Measurements from ENCODE around the gene WDR90. TPM values are rescaled to one million over a fixed set of nuclear protein-coding genes. Genes with fewer than 3 reads are reported as not detected.

Gene WDR90
- polyA plus RNA-seq, 1 donor from 2014 or later = 32.1 TPM

DNA sequence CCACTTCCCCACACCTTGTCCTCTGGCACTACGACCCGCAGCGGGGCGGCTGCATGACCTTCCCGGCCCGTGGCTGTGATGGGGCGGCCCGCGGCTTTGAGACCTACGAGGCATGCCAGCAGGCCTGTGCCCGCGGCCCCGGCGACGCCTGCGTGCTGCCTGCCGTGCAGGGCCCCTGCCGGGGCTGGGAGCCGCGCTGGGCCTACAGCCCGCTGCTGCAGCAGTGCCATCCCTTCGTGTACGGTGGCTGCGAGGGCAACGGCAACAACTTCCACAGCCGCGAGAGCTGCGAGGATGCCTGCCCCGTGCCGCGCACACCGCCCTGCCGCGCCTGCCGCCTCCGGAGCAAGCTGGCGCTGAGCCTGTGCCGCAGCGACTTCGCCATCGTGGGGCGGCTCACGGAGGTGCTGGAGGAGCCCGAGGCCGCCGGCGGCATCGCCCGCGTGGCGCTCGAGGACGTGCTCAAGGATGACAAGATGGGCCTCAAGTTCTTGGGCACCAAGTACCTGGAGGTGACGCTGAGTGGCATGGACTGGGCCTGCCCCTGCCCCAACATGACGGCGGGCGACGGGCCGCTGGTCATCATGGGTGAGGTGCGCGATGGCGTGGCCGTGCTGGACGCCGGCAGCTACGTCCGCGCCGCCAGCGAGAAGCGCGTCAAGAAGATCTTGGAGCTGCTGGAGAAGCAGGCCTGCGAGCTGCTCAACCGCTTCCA, 15.7 kb upstream of the WDR90 start:
- no peak for TF ChIP-seq TAF1 (IDR thresholded peaks at IDR 0.05; ENCODE audit: low read depth)
- TF ChIP-seq RAD21 (conservative IDR thresholded peaks at IDR 0.05) = no peak
- TF ChIP-seq, protein P1, sequence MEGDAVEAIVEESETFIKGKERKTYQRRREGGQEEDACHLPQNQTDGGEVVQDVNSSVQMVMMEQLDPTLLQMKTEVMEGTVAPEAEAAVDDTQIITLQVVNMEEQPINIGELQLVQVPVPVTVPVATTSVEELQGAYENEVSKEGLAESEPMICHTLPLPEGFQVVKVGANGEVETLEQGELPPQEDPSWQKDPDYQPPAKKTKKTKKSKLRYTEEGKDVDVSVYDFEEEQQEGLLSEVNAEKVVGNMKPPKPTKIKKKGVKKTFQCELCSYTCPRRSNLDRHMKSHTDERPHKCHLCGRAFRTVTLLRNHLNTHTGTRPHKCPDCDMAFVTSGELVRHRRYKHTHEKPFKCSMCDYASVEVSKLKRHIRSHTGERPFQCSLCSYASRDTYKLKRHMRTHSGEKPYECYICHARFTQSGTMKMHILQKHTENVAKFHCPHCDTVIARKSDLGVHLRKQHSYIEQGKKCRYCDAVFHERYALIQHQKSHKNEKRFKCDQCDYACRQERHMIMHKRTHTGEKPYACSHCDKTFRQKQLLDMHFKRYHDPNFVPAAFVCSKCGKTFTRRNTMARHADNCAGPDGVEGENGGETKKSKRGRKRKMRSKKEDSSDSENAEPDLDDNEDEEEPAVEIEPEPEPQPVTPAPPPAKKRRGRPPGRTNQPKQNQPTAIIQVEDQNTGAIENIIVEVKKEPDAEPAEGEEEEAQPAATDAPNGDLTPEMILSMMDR (IDR thresholded peaks at IDR 0.05; ENCODE audit: poor library complexity, severe bottlenecking) = no peak
- Histone ChIP-seq H3K4me3 (ENCODE audit: low read length) (no peak overlapping the region), H3K27ac (ENCODE audit: low read length) (no peak overlapping the region), H4K20me1 (ENCODE audit: insufficient read depth) (no peaks in the 10 kb centered on the region), H3K27me3 (ENCODE audit: insufficient read depth, low read depth, low read length) (no peaks in the 10 kb centered on the region), H3K79me2 (replicated peaks; ENCODE audit: insufficient read depth, low read length) (no peaks in the 10 kb centered on the region), H3F3A (ENCODE audit: insufficient read depth, low read length, poor library complexity, severe bottlenecking) (no peaks in the 10 kb centered on the region), H2AFZ (ENCODE audit: low read depth, low read length) (no peak overlapping the region), H3K4me2 (ENCODE audit: low read length) (no peak overlapping the region), H3K9me2 (ENCODE audit: insufficient read depth, low read length) (no peaks in the 10 kb centered on the region), H3K9ac (ENCODE audit: low read length) (no peak overlapping the region), H3K9me3 (ENCODE audit: low read length) (no peaks in the 10 kb centered on the region), H3K36me3 (ENCODE audit: insufficient read depth, low read length) (no peaks in the 10 kb centered on the region)

DNA sequence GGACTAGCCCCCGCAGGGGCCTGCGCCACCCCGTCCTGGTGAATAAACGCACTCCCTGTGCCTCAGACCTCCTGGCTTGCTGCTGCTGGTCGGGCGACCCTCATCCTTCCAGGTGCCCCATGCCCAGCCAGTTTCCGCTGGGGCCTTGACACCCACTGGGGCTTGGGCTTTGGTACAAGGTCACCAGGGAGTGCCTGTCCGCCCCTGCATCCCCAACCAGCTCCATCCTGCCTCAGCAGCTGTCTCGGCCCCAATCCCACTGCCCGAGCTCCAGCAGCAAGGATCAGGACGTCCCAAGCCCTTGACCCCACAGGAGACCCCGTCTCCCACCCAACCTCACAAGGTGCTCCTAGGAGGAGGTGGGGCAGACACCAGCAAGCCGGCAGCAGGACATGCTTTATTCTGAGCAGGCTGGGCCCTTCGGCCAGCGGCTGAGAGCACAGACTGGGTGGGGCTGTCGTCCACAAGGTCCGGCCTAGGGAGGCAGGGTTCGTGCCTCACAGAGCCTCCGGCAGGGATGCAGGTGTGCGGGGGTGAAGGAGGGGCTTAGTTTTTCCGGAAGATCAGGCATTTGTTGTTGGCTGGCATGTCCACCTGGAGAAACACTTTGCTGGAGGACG, 15.0 kb upstream of the WDR90 start:
- H3K9me3 ChIP-seq (ENCODE audit: low read length) = no peaks in the 10 kb centered on the region
- H3K4me3 ChIP-seq (ENCODE audit: low read length) = no peak overlapping the region
- no peaks in the 10 kb centered on the region for H3K79me2 ChIP-seq (replicated peaks; ENCODE audit: insufficient read depth, low read length)
- no peaks in the 10 kb centered on the region for H3K36me3 ChIP-seq (ENCODE audit: insufficient read depth, low read length)
- H3K27ac ChIP-seq (ENCODE audit: low read length) = no peak overlapping the region
- no peak overlapping the region for H2AFZ ChIP-seq (ENCODE audit: low read depth, low read length)
- no peaks in the 10 kb centered on the region for H4K20me1 ChIP-seq (ENCODE audit: insufficient read depth)
- no peaks in the 10 kb centered on the region for H3F3A ChIP-seq (ENCODE audit: insufficient read depth, low read length, poor library complexity, severe bottlenecking)
- H3K27me3 ChIP-seq (ENCODE audit: insufficient read depth, low read depth, low read length) = no peaks in the 10 kb centered on the region
- H3K9me2 ChIP-seq (ENCODE audit: insufficient read depth, low read length) = no peaks in the 10 kb centered on the region
- no peak overlapping the region for H3K4me2 ChIP-seq (ENCODE audit: low read length)
- TF ChIP-seq MXI1 (conservative IDR thresholded peaks at IDR 0.05; ENCODE audit: poor library complexity, severe bottlenecking) = no peak
- TF ChIP-seq, protein P2, sequence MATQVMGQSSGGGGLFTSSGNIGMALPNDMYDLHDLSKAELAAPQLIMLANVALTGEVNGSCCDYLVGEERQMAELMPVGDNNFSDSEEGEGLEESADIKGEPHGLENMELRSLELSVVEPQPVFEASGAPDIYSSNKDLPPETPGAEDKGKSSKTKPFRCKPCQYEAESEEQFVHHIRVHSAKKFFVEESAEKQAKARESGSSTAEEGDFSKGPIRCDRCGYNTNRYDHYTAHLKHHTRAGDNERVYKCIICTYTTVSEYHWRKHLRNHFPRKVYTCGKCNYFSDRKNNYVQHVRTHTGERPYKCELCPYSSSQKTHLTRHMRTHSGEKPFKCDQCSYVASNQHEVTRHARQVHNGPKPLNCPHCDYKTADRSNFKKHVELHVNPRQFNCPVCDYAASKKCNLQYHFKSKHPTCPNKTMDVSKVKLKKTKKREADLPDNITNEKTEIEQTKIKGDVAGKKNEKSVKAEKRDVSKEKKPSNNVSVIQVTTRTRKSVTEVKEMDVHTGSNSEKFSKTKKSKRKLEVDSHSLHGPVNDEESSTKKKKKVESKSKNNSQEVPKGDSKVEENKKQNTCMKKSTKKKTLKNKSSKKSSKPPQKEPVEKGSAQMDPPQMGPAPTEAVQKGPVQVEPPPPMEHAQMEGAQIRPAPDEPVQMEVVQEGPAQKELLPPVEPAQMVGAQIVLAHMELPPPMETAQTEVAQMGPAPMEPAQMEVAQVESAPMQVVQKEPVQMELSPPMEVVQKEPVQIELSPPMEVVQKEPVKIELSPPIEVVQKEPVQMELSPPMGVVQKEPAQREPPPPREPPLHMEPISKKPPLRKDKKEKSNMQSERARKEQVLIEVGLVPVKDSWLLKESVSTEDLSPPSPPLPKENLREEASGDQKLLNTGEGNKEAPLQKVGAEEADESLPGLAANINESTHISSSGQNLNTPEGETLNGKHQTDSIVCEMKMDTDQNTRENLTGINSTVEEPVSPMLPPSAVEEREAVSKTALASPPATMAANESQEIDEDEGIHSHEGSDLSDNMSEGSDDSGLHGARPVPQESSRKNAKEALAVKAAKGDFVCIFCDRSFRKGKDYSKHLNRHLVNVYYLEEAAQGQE (IDR thresholded peaks at IDR 0.05; ENCODE audit: borderline replicate concordance) = no peak
- TF ChIP-seq RAD21 (conservative IDR thresholded peaks at IDR 0.05) = no peak
- TF ChIP-seq, protein P1 (IDR thresholded peaks at IDR 0.05; ENCODE audit: poor library complexity, severe bottlenecking) = no peak
- no peak for TF ChIP-seq EP300 (conservative IDR thresholded peaks at IDR 0.05; ENCODE audit: poor library complexity, severe bottlenecking)
- no peak for TF ChIP-seq EZH2 (IDR thresholded peaks at IDR 0.05; ENCODE audit: borderline replicate concordance, insufficient read depth, low read length, poor library complexity, severe bottlenecking)
- TF ChIP-seq POLR2AphosphoS5 (IDR thresholded peaks at IDR 0.05) = no peak
- no peak for TF ChIP-seq TAF1 (IDR thresholded peaks at IDR 0.05; ENCODE audit: low read depth)
- no peak for TF ChIP-seq SMC3 (conservative IDR thresholded peaks at IDR 0.05; ENCODE audit: poor library complexity)
- H3K9ac ChIP-seq (ENCODE audit: low read length) = no peak overlapping the region

Measured in neural cell (in vitro differentiated cells).